CD4-positive, alpha-beta T cell treated with Interleukin-6 for 4 hours (primary cell): ENCODE results near the gene PANX1.
"Not testable (repeated sequence)": the region's sequence is repeated elsewhere in the genome, so short reads cannot be mapped to it uniquely, and the experiment has no call there.

Source experiments
- DNase-seq: peaks from one replicate; pipeline ENCODE4 v3.0.0-alpha.2; 2020; ENCODE audit warnings: mixed read lengths

PANX1 gene, protein sequence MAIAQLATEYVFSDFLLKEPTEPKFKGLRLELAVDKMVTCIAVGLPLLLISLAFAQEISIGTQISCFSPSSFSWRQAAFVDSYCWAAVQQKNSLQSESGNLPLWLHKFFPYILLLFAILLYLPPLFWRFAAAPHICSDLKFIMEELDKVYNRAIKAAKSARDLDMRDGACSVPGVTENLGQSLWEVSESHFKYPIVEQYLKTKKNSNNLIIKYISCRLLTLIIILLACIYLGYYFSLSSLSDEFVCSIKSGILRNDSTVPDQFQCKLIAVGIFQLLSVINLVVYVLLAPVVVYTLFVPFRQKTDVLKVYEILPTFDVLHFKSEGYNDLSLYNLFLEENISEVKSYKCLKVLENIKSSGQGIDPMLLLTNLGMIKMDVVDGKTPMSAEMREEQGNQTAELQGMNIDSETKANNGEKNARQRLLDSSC

GRCh38 chr11:94128746-94129511 lies at the start of gene PANX1:
PANX1 (plus strand) TSS chr11:94128841; CDS start chr11:94129313, 472 bp downstream.
- DNase-seq, result peak; percentile 77

GRCh38 chr11:94084164-94084563 lies 44.5 kb upstream of the PANX1 start:
- no peak for DNase-seq

- no peak for DNase-seq
Observed at GRCh38 chr11:94088906-94089305, 39.7 kb upstream of the PANX1 start.

- no peak for DNase-seq
Observed at GRCh38 chr11:94089341-94089740, 39.3 kb upstream of the PANX1 start.

DNA sequence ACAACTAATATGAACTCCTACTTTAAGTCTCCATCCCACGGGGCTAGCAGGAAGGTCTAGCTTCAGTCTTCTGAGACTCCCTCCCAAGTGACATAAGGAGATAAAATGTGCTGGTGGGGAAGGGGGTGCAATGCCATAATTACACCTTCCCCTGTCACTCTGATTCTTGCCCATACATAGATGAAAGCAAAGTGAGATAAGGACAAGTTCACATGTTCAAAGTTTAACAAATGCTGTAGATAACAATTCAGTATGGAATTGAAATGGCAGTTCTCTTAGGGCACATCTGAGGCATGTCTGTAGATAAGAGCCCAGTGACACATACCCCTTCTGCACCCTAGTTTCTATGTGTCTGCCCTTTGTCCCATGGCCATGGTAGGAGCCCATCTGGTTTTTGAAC lies 38.2 kb upstream of the PANX1 start:
- DNase-seq, result no peak

DNA sequence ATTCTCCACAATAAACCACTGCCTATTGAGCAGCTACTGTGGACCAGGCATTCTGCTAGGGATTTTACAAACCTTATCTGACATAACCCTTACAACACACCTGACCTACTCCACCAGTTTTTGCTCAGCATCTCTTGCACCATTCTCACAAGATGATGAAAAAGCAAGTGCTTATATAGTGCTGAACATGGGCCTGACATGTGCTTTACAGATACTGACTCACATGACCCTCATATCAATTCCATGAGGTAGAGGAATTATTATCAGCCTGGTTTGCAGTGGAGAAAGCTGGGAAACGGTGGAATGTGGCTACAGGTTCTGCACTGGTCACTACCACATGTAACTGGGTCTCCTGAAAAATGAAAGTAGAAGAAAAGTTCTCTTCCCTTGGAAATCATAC lies 37.5 kb upstream of the PANX1 start:
- no peak for DNase-seq

DNA sequence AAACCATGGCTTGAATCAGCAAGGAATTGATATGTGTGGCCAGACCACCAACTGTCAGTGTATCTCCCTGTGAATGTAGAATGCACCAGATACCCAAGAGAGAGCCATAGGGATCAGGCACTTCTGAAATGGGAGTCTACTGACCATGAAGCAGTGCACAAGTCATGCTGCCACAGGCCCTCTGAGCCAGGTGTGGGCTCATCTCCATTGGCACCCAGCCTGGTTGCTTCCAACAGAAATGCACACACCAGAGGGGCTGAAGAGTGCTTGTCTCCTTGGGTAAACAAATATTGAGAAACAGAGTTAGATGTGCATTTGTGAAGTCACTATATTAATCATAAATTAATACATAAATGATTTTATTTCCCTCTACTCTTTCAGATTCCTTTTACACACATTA lies 28.4 kb upstream of the PANX1 start:
- no peak for DNase-seq

- DNase-seq, result no peak
Observed at GRCh38 chr11:94103471-94103870, 25.2 kb upstream of the PANX1 start.

DNA sequence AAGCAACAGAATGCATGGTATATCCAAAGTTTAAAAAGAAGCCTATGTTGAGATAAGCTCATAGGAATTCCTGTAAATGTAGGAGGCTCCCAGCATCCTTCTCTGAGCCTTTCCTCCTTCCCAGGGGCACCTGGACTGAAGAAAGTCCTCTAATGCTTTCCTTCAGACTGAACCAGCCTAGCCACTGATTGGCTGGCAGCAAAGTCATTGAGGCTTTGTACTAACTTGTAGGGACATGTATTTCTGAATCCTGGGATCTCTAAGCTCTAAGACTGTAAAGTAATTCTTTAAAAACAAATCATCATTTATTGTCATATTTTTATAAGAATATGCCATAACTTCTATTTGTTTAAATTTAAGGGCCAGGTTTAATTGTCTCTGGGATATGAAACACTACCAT lies 23.9 kb upstream of the PANX1 start:
- no peak for DNase-seq

DNA sequence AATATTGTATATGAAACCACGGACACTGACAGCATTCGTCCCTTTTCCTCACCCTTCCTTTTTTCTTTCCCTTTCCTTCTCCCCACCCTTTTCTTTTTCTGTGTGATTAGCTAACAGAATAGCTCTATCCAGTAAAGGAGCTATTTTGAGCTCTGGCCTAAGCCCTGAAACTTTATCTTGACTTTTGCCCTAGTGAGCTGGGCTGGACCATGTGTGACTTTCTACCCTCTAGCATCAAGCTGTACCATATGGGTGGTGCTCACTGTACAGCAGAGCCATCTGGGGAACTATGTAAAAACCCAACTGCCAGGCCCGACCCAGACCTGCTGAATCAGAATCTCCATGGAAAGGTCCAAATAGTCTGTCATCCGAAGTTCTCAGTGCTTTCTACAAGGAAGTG lies 21.9 kb upstream of the PANX1 start:
- DNase-seq, result no peak

- DNase-seq, result no peak
Observed at GRCh38 chr11:94107363-94107762, 21.3 kb upstream of the PANX1 start.

- DNase-seq, result no peak
Observed at GRCh38 chr11:94111241-94111640, 17.4 kb upstream of the PANX1 start.

DNA sequence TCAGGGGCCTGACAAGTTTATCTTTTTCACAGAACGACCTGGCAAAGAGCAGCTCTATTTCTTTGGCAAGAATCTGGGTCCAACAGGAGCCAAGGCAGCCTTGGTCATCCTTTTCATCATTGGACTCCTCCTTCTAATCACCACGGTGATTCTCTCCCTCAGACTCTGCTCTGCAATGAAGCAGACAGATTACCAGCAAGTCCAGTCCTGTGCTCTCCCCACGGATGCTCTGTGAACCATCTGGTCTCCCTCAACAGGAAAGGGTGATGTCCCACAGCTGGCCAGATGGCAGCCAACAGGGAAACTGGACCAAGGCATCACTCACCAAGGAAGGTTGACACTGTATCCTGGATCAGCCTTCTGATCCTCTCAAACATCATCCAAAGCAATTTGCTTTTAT lies 17.0 kb upstream of the PANX1 start:
- no peak for DNase-seq

DNA sequence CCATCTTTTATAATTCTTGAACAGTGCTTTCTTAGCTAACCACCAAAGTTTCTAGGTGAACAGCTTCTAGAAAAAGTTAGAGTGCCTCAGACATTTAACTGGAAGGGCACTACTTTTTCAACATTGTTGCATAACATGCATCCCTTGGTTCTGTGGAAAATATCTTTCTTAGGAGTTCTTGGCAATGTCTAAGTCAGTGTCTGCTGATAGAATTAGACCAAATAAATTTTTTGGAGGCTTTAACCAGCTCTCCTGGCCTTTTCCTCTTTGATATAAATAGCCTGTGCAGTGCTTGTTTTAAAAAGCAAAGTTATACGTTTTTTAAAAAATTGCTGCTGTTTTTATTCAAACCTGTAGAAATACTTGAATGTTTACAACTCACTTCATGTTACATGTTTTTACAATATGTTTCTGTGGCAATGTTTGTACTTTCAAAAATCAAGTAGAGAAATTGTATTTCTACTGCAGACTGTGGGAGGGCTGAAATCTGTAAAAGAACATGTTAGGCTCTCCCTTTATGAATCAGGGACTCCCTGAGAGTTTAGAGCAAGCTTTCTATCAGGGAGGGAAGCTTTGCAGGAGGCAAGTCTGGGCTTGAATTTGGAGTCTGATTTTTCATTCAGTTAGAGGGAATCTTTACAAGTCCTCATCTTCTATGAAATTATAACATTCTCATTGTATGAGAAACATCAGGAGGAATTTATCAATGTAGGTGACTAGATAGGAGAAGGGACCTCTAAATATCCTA lies 16.3 kb upstream of the PANX1 start:
- DNase-seq, result no peak

DNA sequence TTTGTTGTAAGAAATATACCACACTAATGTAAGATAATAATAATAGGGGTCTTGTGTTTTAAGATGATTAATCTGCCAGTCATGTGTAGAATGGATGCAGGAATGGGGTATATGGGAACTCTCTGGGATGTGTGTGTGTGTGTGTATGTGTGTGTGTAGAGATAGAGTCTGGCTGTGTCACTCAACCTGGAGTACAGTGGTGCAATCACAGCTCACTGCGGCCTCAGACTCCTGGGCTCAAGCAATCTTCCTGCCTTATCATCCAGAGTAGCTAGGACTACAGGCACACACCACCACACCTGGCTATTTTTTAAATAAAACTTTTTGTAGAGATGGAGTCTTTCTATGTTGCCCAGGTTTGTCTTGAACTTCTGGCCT lies 11.5 kb upstream of the PANX1 start:
- no peak for DNase-seq

- no peak for DNase-seq
Observed at GRCh38 chr11:94117871-94118270, 10.8 kb upstream of the PANX1 start.

GRCh38 chr11:94119676-94120075 lies 9.0 kb upstream of the PANX1 start:
- DNase-seq, result not testable (repeated sequence)

- DNase-seq, result not testable (repeated sequence)
Observed at GRCh38 chr11:94120516-94120915, 8.1 kb upstream of the PANX1 start.

GRCh38 chr11:94120946-94121345 lies 7.7 kb upstream of the PANX1 start:
- DNase-seq, result no peak

DNA sequence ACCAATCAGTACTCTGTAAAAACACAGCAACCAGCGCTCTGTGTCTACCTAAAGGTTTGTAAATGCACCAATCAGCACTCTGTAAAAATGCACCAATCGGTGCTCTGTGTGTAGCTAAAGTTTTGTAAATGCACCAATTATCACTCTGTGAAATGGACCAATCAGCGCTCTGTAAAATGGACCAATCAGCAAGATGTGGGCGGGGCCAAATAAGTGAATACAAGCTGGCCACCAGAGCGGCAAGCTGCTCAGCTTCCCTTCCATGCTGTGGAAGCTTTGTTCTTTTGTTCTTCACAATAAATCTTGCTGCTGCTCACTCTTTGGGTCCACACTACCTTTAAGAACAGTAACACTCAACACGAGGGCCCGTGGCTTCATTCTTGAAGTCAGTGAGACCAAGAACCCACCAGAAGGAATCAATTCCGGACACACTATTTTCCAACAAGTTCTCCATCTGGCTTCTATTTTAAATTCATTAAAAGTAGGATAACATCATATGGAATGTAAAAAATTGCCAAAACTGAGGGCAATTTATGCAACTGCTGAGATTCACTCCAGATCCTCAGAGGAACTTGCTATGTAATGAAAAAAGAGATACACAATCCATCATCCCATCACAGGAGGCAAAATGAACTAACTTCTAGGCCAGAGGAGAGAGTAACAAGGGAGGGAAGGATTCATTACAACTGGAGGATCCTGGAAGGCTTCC lies 3.1 kb upstream of the PANX1 start:
- DNase-seq, result no peak

GRCh38 chr11:94127638-94128037 lies 1.0 kb upstream of the PANX1 start:
- DNase-seq, result no peak

DNA sequence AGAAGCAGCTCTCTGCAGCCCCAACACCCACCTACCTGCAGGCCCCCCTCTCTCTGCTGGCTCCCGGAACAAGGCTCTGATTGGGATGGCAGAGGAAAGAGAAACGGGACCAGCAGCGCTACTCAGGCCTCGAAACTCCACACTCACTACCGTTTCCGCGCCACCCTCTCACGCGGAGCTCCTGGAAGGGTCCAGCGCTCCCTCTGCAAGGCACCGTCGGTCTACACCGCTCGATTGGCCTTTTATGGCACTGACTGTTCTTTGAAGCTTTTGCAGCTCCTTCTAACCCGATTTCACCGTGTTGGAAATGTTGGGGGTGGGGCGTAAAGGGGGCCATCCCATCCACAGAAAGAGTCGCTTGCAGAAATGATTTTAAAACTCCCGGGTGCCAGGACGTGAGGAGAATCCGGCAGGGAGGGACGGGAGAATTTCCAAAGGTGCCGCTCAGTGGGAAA lies 323 bp upstream of the PANX1 start:
- DNase-seq, result no peak
